GM19351 (cell line): ENCODE results near the gene PLA2G12A.

Experiments used
- ATAC-seq: cut with Tn5 transposase; IDR thresholded peaks from one replicate; pipeline ENCODE4 v1.9.1; 2021; ENCODE audit warnings: mild to moderate bottlenecking, moderate library complexity; ENCODE audit not compliant: unreplicated experiment

Gene PLA2G12A

GRCh38 chr4:109729117-109729717, 653 bp downstream of the PLA2G12A start:
- no peak for ATAC-seq

GRCh38 chr4:109728385-109728784, 1.5 kb downstream of the PLA2G12A start:
- no peak for ATAC-seq

DNA sequence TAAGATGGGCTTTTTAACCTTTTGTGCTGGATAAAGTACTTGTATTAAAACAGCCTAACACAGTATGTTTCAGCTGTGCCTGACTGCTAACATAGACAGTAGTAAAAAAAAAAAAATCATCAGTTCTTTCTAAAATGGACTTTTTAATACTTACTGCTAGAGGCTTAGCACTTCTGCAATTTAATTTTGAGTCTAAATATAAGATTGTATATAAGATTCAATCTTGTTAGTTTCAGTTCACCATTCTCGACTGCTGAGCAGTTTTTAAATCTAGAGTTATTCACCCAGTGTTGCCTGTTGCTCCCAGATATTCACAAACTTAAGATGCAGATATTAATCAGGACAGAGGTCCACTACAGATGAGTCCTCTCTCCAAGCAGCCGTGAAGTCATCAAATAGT, 6.8 kb downstream of the PLA2G12A start:
- no peak for ATAC-seq

GRCh38 chr4:109722357-109722756, 7.5 kb downstream of the PLA2G12A start:
- no peak for ATAC-seq

- no peak for ATAC-seq
Observed at GRCh38 chr4:109721033-109721432, 8.8 kb downstream of the PLA2G12A start.

- no peak for ATAC-seq
Observed at GRCh38 chr4:109719604-109720003, 10.3 kb downstream of the PLA2G12A start.

GRCh38 chr4:109718759-109719158, 11.1 kb downstream of the PLA2G12A start:
- no peak for ATAC-seq

- ATAC-seq, result no peak
Observed at GRCh38 chr4:109713500-109713899, 16.4 kb downstream of the PLA2G12A start.

GRCh38 chr4:109708990-109709389, 20.9 kb downstream of the PLA2G12A start:
- ATAC-seq, result peak; percentile 91

DNA sequence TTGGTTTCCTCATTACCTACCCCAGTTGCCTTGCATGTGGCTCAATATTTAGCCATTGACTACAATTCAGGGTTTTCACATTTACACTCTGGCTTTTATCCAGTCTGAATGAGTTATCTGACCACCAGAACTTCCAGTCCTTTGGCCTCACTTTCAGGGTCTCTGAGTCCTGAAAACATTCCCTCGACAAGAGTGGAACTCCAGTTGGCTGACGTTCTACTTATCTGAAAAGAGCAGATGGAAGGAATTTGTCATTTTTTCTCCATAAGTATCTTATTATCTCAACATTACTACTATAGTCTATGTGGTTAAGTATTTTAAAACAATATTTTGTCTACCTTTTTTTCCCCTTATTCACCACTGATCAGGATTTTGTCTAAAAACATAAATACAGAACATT, 21.4 kb downstream of the PLA2G12A start:
- ATAC-seq, result no peak

- no peak for ATAC-seq
Observed at GRCh38 chr4:109703664-109704361, 26.1 kb downstream of the PLA2G12A start.

DNA sequence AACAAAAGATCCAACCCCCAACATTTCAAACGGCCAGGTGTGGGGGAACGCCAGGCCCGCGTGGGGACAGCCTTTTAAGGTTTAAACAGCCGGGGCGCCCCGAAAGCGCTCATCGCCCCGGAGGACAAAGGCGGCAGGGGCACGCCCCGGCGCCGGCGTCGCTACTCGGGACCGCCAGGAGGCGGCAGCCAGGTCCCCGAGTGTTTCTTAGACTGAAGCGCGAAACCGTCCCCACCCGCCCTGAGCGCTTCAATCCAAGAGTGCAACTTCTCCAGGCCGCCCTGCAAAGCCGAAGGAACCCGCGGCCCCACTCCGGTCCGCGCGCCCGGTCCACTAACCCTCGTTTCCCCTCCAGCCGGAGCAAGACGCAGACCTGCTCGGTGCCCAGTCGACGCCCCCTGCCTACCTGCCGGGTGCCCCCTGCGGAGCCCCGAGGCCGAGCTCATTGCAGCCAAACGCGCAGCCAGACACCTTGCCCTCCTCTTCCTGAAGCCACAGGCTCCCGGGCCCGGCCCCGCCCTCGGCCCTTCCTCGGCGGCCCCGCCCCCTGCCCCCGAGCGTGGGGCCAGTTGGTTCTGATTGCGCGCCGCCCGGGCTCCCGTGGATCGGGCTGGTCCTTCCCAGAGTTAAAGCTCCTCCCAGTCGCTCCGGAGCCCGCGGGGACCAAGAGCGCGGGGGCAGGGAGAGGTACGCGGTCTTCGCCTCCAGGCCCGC, 26.8 kb downstream of the PLA2G12A start, which contains the start of gene CASP6:
CASP6 (minus strand) TSS at position 496 of the 714 bp plus-strand sequence; CDS start at position 446, 50 bp downstream.
- peak; percentile 76 for ATAC-seq

- no peak for ATAC-seq
Observed at GRCh38 chr4:109701566-109702410, 28.1 kb downstream of the PLA2G12A start.

DNA sequence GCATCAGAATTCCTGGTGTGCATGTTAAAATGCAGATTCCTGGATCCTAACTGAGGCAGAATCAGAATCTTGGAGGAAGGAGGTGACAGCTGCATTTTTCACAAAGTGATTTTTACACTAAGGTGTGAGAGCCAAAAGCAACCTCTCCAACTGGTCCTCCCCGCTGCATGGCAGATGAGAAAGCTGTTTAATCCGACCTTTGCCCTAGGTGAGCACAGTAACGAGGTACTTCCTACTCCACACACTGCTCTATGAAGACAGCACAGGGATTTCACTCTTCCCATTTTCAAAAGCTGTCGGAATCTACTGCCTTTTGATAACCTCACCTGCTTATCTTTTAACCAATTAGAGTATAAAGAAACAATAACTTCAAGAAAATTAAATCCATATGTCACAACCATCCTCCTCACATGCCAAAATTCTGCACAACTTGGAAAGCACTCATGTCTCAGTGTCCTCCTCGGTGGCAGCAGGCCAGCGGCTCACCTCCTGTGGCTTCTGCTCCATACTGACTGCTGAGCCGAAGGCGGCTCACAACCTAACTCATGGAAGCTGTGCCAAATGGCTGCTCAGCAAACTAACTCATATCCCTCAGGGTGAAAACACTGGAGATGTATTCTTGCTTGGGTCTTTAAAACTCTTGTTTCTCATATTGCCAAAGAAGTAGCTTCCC, 30.2 kb downstream of the PLA2G12A start:
- ATAC-seq, result no peak

GRCh38 chr4:109698656-109699055, 31.2 kb downstream of the PLA2G12A start:
- ATAC-seq, result no peak

GRCh38 chr4:109691411-109691920, 38.4 kb downstream of the PLA2G12A start:
- ATAC-seq, result peak; percentile 9

DNA sequence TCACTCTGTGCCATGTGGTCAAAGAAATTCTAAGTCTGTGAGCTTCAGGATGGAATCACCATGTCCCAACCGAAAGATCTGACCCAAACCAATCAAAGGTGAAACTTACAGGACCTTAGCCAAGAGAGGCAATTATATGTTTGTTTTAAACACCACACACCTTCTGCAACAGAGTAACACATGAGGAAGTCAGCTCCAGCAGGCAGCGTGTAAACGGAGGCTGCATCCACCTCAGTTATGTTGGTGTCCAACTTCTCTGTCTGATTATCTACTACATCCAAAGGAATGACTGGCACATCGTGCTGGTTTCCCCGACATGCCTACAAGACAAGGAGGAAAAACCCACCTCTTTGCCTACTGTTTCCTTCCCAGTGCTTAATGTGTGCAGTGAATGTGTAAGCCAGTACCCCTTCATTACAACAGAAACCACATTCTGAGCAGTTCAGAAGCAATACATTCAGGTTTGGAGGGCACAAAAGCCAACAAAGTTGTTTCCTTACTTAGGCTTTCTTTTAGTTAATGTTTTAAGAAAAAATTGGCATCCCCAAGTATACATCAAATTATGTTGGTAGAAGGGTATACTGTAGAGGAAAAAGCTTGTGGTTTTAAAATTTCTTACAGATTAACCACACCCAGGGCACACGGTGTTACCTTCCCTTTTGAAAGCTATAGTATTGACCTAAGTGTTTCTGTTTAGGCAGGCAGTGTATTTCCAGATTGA, 39.0 kb downstream of the PLA2G12A start:
- peak; percentile 88 for ATAC-seq

GRCh38 chr4:109684727-109685126, 45.1 kb downstream of the PLA2G12A start:
- ATAC-seq, result no peak

GRCh38 chr4:109683621-109684253, 46.1 kb downstream of the PLA2G12A start:
- no peak for ATAC-seq
